Measurements from ENCODE around the gene LYRM4. TPM values are rescaled to one million over a fixed set of nuclear protein-coding genes. Genes with fewer than 3 reads are reported as not detected.

Gene LYRM4
- total RNA-seq, 3 donors from 2014 or later: 49.2 to 50.6 (median 50.0) TPM

Other genes with a start within 250 kb of the LYRM4 start
- gene PPP1R3G, start 175.6 kb downstream of the LYRM4 start, total RNA-seq: not detected
- 10 to 100 TPM; 28.3 to 31.0 (median 29.9) TPM for gene FARS2, start 563 bp upstream of the LYRM4 start, total RNA-seq